Adipose tissue (tissue), 3 donors: Measurements from ENCODE around the gene HID1. TPM values are rescaled to one million over a fixed set of nuclear protein-coding genes. Genes with fewer than 3 reads are reported as not detected.
"Not testable (repeated sequence)": the region's sequence is repeated elsewhere in the genome, so short reads cannot be mapped to it uniquely, and the experiment has no call there.

ENCODE experiments used
- H3K27ac ChIP-seq: one replicate; pipeline ENCODE4 v1.5.1; 2013; ENCODE audit warnings: low read depth, low read length
- WGBS, 3 donors: extraction: QIAGEN DNeasy Blood & Tissue Kit; methylation state at CpG; one replicate each; pipeline ENCODE4 v1.1.7; 2013; 5-methylcytosine and 5-hydroxymethylcytosine counted together
- polyA plus RNA-seq, 3 donors: library from polyadenylated mRNA; stranded (reverse); fragments of 200-250 nt; gene quantifications; one replicate each; pipeline ENCODE4 v1.2.3, GENCODE V29; 2013
- donor health status: healthy with polysubstance abuse.
- donor health status: Bipolar disorder and iron deficiency.
- donor health status: healthy.

The HID1 gene, protein sequence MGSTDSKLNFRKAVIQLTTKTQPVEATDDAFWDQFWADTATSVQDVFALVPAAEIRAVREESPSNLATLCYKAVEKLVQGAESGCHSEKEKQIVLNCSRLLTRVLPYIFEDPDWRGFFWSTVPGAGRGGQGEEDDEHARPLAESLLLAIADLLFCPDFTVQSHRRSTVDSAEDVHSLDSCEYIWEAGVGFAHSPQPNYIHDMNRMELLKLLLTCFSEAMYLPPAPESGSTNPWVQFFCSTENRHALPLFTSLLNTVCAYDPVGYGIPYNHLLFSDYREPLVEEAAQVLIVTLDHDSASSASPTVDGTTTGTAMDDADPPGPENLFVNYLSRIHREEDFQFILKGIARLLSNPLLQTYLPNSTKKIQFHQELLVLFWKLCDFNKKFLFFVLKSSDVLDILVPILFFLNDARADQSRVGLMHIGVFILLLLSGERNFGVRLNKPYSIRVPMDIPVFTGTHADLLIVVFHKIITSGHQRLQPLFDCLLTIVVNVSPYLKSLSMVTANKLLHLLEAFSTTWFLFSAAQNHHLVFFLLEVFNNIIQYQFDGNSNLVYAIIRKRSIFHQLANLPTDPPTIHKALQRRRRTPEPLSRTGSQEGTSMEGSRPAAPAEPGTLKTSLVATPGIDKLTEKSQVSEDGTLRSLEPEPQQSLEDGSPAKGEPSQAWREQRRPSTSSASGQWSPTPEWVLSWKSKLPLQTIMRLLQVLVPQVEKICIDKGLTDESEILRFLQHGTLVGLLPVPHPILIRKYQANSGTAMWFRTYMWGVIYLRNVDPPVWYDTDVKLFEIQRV
- polyA plus RNA-seq: 10 to 100 TPM; 13.8 to 98.5 (median 26.3) TPM

DNA sequence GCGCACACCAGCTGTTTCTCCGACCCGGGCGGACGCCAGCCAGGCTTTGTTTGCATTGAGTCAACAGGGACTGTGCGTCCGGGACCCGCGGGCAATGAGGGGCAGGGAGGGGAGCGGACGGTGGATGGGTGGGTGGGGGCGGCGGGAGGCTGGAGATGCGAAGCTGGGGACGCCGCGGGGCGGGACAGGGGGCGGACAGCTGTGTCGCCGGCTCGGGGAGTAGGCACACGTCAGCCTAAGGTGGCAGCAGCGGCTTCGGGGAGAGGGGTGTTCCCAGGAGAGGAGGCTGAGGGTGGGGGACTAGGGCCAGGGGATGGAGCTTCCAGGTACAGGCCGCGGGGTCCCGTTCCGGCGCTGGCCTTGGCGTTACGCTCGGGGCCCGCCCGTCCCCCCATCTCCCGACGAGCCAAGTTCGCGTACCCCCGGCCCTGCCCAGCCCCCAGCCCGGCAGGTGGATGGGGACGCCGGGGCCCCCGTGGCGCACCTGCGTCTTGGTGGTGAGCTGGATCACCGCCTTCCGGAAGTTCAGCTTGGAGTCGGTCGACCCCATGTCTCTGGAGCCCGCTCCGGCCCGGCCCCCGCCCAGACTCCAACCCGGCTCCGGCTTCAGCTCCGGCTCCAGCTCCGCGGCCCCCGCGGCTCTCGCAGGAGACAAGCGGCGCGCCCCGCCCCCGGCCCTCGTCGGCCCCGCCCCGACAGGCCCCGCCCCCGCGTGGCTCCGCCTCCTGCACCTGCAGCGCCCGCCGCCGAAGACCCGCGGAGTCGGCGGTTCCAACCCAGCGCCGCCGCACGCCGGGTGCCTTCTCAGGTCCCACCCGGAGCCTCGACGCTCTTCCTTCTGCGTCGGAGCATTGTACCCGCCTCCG lies at the start of gene HID1:
HID1 (minus strand) TSS at position 653 of the 866 bp plus-strand sequence; CDS start at position 550, 103 bp downstream.
- WGBS, 3 donors: 2 to 3% (median 2%) methylated on average over 67 to 93 of the region's 95 CpGs

DNA sequence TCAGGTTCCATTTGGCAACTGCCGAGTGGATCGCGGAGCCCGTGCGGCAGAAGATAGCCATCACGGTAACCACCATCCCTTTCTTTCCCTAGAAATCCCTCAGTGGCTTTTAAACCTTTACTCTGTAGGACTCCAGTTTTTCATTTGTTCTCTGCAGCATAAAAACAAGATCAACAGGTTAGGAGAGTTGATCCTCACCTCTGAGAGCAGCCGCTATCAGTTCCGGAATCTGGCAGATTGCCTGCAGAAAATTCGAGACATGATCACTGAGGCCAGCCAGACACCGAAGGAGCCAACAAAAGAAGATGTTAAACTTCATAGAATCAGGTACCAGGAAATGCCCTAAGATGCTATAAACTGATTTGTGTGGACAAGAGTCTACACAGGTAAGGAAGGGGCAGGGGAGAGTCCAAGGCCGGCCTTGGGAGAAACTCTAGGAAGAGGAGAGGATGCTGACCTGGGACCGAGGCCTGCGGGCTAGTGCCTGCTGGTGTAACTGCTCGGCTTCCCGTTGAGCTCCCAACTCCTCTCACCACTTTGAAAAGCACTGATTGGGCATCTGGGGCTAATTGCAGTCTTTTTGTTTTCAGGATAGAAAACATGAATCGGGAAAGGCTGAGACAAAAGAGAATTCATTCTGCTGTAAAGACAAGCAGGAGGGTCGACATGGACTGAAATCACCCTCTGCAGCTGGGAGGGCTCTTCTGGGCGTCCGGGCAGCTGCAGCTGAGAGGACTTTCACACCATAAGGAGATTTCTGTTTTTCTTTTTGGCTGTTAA lies 48.0 kb upstream of the HID1 start:
- 85 to 93% (median 88%) methylated on average over 19 of the region's 19 CpGs for WGBS, 3 donors
- no peak overlapping the region for H3K27ac ChIP-seq

More for the DNA sequence above, at the start of gene HID1:
- no peak within 1 kb of the TSS for H3K27ac ChIP-seq

DNA sequence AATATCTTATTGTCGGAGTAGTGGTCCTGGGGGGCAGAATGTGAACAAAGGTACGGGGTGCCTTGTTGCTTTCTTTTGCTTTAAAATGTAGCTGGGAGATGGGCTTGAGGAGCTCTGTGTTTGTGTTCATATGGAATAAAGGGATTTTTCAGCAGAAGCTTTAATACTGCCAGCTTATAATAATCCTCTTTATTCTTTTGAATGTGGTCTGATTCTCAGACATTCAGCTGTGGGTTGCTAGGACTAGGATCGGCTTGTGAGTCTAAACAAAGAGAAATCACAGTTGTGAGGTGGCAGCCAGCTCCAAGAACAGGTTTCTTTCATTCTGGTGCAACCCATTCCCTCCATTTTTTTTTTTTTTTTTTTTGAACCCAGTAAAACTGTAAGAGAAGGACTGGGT lies 47.2 kb upstream of the HID1 start:
- no peak overlapping the region for H3K27ac ChIP-seq
- 89 to 93% (median 93%) methylated on average over 3 of the region's 3 CpGs for WGBS, 3 donors

DNA sequence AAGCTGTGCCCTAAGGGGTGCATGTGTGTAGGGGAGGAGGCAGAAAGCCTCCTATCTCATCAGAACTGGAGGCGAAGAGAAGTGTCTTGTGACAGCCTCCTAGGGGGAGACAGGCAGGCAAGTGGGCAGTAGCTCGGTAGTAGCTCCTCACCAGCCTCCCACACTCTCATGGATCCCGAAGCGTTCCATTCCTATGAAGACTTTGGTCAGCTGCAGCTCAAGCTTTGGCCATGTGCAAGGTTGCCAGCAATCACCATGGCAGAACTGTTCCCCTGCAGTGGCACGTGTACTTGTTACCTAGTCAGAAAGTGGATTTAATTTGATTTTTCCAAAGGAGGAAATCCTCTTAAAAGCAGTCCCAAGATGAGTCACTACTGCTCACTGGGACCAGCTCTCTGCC lies 46.6 kb upstream of the HID1 start:
- H3K27ac ChIP-seq: no peak overlapping the region
- WGBS, 3 donors: 86 to 92% (median 88%) methylated on average over 5 of the region's 5 CpGs

DNA sequence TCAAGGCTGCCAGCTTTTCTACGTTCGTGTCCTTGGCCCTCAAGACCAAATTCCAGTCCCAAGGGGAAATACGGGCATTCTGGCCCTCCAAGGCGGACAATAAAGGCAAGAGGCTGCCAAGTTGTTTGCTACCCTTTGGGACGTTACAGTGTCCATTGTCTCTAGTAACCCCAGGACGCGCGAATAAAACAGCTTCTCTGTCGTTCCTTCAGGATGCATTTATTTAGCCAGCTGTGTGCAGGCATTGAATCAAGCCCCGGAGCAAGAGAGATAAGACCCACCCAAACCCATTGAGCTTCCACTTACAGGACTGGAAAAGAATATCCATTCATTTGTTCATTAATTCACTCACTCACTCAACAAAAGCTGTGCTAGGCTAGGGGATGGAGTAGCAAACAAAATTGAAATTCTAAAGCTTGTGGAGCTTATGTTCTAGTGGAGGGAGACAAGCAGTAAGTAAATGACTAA lies 40.6 kb upstream of the HID1 start:
- no peak overlapping the region for H3K27ac ChIP-seq
- WGBS, 3 donors: 0% methylated on average over 10 of the region's 10 CpGs

- WGBS, 3 donors: 0 to 2% (median 2%) methylated on average over 62 to 63 of the region's 63 CpGs
Measured at GRCh38 chr17:75012346-75013091, 40.0 kb upstream of the HID1 start, which contains the start of gene MRPL58. Gene MRPL58, plus strand, starts transcription at chr17:75012670. Its CDS starts 17 bp downstream, at chr17:75012687.

DNA sequence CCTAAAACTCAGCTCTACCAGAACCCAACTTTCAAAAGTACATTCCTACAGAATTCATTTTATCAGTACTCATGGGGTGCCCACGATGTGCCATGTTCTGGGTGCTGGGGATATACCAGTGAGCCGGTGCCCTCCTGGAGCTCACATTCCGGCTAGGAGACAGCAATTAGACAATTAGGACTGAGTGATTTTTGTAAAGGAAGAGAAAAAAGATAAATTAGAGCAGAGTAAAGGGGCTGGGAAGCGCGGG lies 39.5 kb upstream of the HID1 start:
- WGBS, 3 donors: 2 to 42% (median 27%) methylated on average over 5 of the region's 5 CpGs

More at GRCh38 chr17:75012346-75013091, 40.0 kb upstream of the HID1 start, which contains the start of gene MRPL58:
- H3K27ac ChIP-seq: no peak within 1 kb of the TSS

GRCh38 chr17:75011401-75012095 lies 39.0 kb upstream of the HID1 start:
- WGBS, 3 donors: 33 to 48% (median 36%) methylated on average over 13 of the region's 13 CpGs
- no peak overlapping the region for H3K27ac ChIP-seq

More for the DNA sequence above, 39.5 kb upstream of the HID1 start:
- H3K27ac ChIP-seq: no peak overlapping the region

DNA sequence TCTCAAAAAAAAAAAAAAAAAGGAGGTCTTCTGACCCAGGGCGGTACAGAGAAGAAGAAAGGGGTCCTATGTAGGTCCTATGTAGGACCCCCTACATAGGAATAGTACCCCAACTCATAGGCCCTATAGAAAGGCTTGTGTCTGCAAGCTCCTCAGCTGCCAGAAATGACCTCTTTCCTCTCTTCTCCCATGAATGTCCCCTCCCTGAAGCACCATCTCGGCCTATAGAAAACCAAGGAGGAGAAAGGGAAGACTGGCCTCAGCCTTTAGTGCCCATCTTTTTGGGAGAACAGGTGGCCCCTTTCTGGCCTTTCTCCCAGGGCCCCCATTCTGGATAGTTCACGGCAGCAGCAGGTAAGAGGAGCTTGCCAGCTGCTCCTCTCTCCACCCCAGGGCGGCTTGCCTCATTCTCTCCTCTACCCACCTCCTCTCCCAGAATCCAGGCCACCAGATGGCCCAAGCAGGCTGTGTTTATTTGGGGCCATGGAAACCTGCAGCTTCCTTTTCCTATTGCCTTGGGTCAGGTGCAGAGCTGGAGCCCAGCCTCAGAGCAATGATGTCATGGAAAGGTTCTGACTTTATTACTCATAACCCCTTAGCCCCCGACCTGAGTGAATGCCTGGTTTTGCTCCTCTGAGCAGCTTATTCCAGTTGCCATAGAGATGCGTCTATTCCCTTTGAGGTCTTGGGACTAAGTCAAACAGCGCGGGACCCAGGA lies 38.3 kb upstream of the HID1 start:
- H3K27ac ChIP-seq: no peak overlapping the region
- WGBS, 3 donors: 56 to 67% (median 63%) methylated on average over 8 of the region's 8 CpGs

DNA sequence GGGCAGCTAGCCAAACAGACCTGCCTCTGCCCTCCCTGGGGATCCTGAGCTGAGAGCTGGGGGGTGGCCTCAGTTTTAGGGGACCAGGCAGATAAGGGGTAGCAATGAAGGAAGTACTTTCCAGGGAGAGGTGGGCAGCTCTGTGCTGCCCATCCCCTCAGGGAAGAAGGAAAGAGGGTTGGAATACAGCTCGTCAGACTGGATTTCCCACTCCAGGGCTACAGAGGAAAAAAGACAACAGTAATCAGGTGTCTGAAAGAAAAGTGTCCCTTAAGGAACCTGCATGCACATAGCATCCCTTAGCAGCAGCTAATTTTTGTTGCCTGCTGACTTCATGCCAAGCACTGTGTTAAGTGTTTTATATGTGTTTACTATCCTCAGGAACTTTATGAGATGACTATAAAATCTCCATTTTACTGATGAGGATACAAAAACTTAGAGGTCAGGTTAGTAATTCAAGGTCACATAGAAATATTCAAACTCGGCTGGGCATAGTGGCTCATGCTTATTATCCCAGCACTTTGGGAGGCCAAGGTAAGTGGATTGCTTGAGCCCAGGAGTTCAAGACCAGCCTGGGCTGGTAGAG lies 36.7 kb upstream of the HID1 start:
- 68 to 86% (median 79%) methylated on average over 2 of the region's 2 CpGs for WGBS, 3 donors

DNA sequence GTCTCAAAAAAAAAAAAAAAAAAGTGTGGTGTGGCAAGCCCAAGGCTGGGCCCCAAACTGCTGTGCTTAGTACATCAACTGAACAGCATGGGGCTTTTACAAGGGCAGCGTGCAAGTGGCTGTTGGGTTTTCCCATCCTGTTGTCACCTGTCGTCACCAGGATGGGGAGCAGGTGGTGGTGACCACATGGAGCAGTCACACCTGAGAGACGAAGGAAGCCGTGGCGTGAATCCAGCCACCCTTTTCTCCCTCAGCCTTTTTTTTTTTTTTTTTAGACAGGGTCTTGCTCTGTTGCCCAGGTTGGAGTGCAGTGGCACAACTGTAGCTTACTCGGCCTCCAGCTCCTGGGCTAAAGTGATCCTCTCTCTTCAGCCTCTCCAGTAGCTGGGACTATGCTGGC lies 35.8 kb upstream of the HID1 start:
- WGBS, 3 donors: 82 to 92% (median 91%) methylated on average over 6 of the region's 6 CpGs
- no peak overlapping the region for H3K27ac ChIP-seq

More for the DNA sequence above, 36.7 kb upstream of the HID1 start:
- no peak overlapping the region for H3K27ac ChIP-seq

DNA sequence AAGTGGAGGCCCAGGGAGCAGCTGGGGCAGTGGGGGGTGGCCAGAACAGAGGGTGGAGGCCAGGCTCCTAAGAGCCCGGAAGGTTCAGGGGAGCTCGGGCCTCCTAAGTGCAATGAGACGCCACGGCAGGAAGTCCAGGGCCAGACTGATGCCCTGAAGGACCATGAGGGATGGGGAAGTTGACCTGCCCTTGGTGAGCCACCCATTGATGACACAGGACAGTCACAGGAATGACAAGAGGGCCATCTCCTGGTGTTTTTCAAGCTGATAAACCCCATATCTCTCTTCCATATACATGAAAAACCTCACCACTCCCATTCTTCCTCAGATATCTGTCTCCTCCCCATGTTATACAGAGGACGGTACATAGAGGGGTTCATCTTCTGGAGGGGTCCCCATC lies 34.1 kb upstream of the HID1 start:
- WGBS, 3 donors: 74 to 81% (median 79%) methylated on average over 5 of the region's 5 CpGs
- H3K27ac ChIP-seq: no peak overlapping the region

- WGBS, 3 donors: 93 to 95% (median 93%) methylated on average over 6 of the region's 6 CpGs
- not testable (repeated sequence) for H3K27ac ChIP-seq
Measured at GRCh38 chr17:75006084-75006483, 33.5 kb upstream of the HID1 start.

DNA sequence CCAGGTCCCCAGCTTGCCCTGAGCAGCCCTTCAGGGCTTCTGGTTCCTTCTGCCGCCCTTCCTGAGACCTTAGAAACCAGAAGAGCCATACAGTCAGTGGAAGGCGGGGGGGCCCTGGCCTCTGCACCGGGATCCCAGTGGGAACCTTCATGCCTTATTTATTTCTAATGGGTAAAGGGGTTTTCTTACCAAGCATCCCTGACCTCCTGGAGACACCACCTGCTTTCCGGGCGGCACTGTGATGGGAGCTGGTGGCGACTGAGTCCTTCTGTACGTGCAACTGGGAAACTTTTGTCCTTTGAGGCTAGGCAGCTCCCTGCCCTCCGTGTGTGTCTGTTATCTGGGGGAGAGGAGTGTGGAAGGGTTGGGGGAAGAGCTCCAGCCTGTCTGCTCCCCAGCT lies 32.7 kb upstream of the HID1 start:
- WGBS, 3 donors: 88 to 91% (median 89%) methylated on average over 8 of the region's 8 CpGs
- no peak overlapping the region for H3K27ac ChIP-seq

DNA sequence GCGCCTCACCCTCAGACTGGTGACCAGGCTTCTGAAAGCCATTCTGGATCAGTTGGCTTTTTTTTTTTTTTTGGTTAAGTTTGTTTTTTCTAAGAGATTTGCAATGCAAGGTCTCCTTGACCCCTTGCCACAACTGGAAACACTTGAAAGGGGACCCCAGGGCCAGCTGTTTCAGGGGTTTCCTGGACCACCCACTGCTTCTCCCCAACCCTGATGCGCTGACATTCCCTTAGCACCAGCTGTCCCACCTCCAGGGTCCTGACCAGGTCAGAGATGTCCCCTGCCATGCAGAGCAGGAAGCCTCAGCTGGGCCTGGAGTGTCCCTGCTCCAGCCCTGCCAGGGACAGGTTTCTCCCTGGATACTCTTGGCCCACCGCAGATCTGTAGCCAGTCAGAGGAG lies 31.8 kb upstream of the HID1 start:
- H3K27ac ChIP-seq: no peak overlapping the region
- 97 to 98% (median 97%) methylated on average over 3 of the region's 3 CpGs for WGBS, 3 donors

DNA sequence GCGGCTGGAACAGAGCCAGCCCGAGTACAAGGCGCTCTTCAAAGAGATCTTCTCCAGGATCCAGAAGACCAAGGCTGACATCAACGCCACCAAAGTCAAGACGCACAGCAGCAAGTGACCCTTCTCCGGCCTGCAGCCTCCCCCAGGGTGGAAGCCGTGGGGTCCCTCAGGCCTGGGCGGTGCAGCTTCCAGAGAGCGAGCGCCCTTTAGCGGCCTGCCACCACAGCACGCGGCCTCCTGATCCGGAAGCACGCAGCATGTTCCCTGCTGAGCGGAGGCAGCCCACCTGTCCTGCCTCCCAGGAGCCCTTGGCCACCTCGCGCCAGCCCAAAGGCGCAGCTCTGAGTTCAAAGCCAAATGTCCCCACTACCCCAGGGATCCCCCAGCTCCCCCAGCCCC lies 31.4 kb upstream of the HID1 start:
- WGBS, 3 donors: 93 to 95% (median 94%) methylated on average over 19 of the region's 19 CpGs
- H3K27ac ChIP-seq: no peak overlapping the region
